Iris pigment epithelial cell (primary cell): ENCODE results near the gene GUCA2B.

Experiments used
- DNase-seq: peaks from one replicate; pipeline ENCODE4 v3.0.0-alpha.2; 2011; ENCODE audit warnings: low read depth

The GUCA2B gene

GRCh38 chr1:42189931-42190853 is 37.0 kb downstream of the GUCA2B start:
- DNase-seq, result peak; percentile 41

GRCh38 chr1:42191319-42191718 is 38.1 kb downstream of the GUCA2B start:
- DNase-seq, result no peak

- DNase-seq, result no peak
These were observed 38.9 kb downstream of the GUCA2B start for GRCh38 chr1:42192106-42192505.

DNA sequence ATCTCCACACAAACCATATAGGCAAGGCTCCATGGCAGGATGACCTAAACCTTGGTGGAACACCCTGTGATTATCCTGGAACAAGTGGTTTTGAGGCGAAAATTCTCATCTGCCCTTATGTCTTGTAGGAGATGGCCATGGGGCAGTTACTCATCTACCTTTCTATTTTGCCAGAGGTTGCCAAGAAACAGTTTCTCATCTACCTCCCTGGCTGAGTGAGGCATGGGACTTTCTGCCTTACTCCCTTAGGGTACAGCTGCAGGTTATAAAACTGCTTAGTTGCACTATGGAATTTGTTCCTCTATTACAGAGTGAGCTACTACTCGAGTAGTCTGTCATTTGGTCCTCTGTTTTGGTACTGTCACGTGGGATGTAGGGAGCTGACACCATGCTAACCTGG is 42.6 kb downstream of the GUCA2B start:
- DNase-seq, result no peak

- no peak for DNase-seq
These were observed 45.0 kb downstream of the GUCA2B start for GRCh38 chr1:42198251-42198650.

- no peak for DNase-seq
These were observed 48.8 kb downstream of the GUCA2B start for GRCh38 chr1:42201986-42202385.
